GM12878 (cell line): Measurements from ENCODE around the gene FICD. TPM values are rescaled to one million over a fixed set of nuclear protein-coding genes. Genes with fewer than 3 reads are reported as not detected.

Source experiments
- ATAC-seq: fragments of 200-7000 bp; cut with Tn5 transposase; 3 replicates; pipeline ENCODE4 v1.9.1; 2020; ENCODE audit warnings: mild to moderate bottlenecking, moderate library complexity
- BruUV-seq: library from RNA; stranded (reverse); fragments of 400-500 nt; replicated peaks from 2 replicates; lab custom pipeline; 2021; lab: Mats Ljungman, UMichigan
- CTCF ChIA-PET: fragments of 300-600 bp; sonication (Branson Sonifier 250); formaldehyde crosslinking; extraction: SDS; loops from one replicate; lab custom pipeline; 2021; ENCODE audit warnings: inconsistent platforms; lab: Yijun Ruan, JAX
- POLR2A ChIA-PET: fragments of 350-600 bp; formaldehyde crosslinking; extraction: SDS; loops from one replicate; lab custom pipeline; 2021; ENCODE audit warnings: inconsistent platforms; lab: Charles Lee
- RAD21 ChIA-PET: fragments of 300-600 bp; sonication (Branson Sonifier 250); formaldehyde crosslinking; loops from one replicate; lab custom pipeline; 2023; ENCODE audit warnings: antibody characterized with exemption; ENCODE audit not compliant: unreplicated experiment; lab: Charles Lee
- SMC1A ChIA-PET: fragments of 300-600 bp; sonication (Branson Sonifier 250); formaldehyde crosslinking; loops from one replicate; lab custom pipeline; 2023; ENCODE audit not compliant: unreplicated experiment, uncharacterized antibody; lab: Charles Lee
- DNase-seq: peaks from one replicate; pipeline ENCODE4 v3.0.0-alpha.2; 2011; ENCODE audit warnings: low read depth, low spot score
- FAIRE-seq: peaks from 3 replicates; lab custom pipeline; 2011; peaks lifted over from hg19 to GRCh38; lab: Jason Lieb, UNC
- H2AFZ ChIP-seq: 2 replicates; pipeline ENCODE4 v1.6.0; 2011; ENCODE audit warnings: low read depth, low read length, control low read depth; ENCODE audit not compliant: control insufficient read depth
- H3K27ac ChIP-seq: 2 replicates; pipeline ENCODE4 v1.5.1; 2011; ENCODE audit warnings: control low read depth; ENCODE audit not compliant: control insufficient read depth, insufficient read depth
- H3K27me3 ChIP-seq, 2 experiments: replicated peaks in 1 of 2; 2 replicates each; pipeline versions ENCODE4 v1.6.0 to v1.6.1; 2011; ENCODE audit warnings: low read length in 1 of 2; ENCODE audit not compliant: control insufficient read depth in 2 of 2, insufficient read depth in 2 of 2
- H3K36me3 ChIP-seq, 2 experiments: 2 replicates each; pipeline ENCODE4 v1.5.1; 2011; ENCODE audit warnings: low read length in 1 of 2; ENCODE audit not compliant: control insufficient read depth in 2 of 2, insufficient read depth in 2 of 2
- H3K4me1 ChIP-seq: 2 replicates; pipeline ENCODE4 v1.6.1; 2011; ENCODE audit warnings: mild to moderate bottlenecking, low read length, moderate library complexity, mixed read lengths; ENCODE audit not compliant: control insufficient read depth, insufficient read depth
- H3K4me2 ChIP-seq: 2 replicates; pipeline ENCODE4 v1.6.0; 2011; ENCODE audit warnings: control low read depth; ENCODE audit not compliant: control insufficient read depth, insufficient read depth
- H3K4me3 ChIP-seq: fragments of 200-600 bp; sonication (generic); 2 replicates; pipeline ENCODE4 v1.5.1; 2016
- H3K79me2 ChIP-seq: 2 replicates; pipeline ENCODE4 v1.6.0; 2011; ENCODE audit warnings: low read length; ENCODE audit not compliant: control insufficient read depth, insufficient read depth
- H3K9ac ChIP-seq: 2 replicates; pipeline ENCODE4 v1.8.0; 2011; ENCODE audit warnings: low read length, control low read depth, mixed read lengths; ENCODE audit not compliant: control insufficient read depth, insufficient read depth
- H3K9me3 ChIP-seq: replicated peaks from 3 replicates; pipeline ENCODE4 v1.5.1; 2011; ENCODE audit warnings: mild to moderate bottlenecking, low read length; ENCODE audit not compliant: control insufficient read depth, insufficient read depth
- H4K20me1 ChIP-seq: 2 replicates; pipeline ENCODE4 v1.6.0; 2011; ENCODE audit not compliant: control insufficient read depth, insufficient read depth
- EED ChIP-seq: sonication (generic); IDR thresholded peaks from 2 replicates; pipeline ENCODE4 v1.6.1; 2016; ENCODE audit warnings: antibody characterized with exemption, low read depth
- IRF4 ChIP-seq: IDR thresholded peaks from 2 replicates; pipeline ENCODE4 v1.6.1; 2011; ENCODE audit warnings: low read depth, low read length
- MEF2B ChIP-seq: fragments of 450-650 bp; IDR thresholded peaks from 2 replicates; pipeline ENCODE4 v1.6.1; 2018; ENCODE audit warnings: mild to moderate bottlenecking, moderate library complexity; ENCODE audit not compliant: partially characterized antibody, poor library complexity, severe bottlenecking
- MLLT1 ChIP-seq: fragments of 450-650 bp; IDR thresholded peaks from 2 replicates; pipeline ENCODE4 v1.6.1; 2016; ENCODE audit warnings: mild to moderate bottlenecking
- MTA2 ChIP-seq: fragments of 450-650 bp; IDR thresholded peaks from 2 replicates; pipeline ENCODE4 v1.6.1; 2016; ENCODE audit warnings: low read depth, mild to moderate bottlenecking, moderate library complexity
- MXI1 ChIP-seq: fragments of 150-350 bp; IDR thresholded peaks from 2 replicates; pipeline ENCODE4 v1.6.1; 2011; ENCODE audit warnings: low read depth, mild to moderate bottlenecking, inconsistent platforms, low read length, improper control_type of control experiment
- NBN ChIP-seq: fragments of 450-650 bp; IDR thresholded peaks from 2 replicates; pipeline ENCODE4 v1.6.1; 2016
- NFXL1 ChIP-seq: fragments of 450-650 bp; IDR thresholded peaks from 2 replicates; pipeline ENCODE4 v1.6.1; 2017; ENCODE audit warnings: antibody characterized with exemption, mild to moderate bottlenecking, borderline replicate concordance
- NKRF ChIP-seq: fragments of 450-650 bp; conservative IDR thresholded peaks from 2 replicates; pipeline ENCODE4 v1.6.1; 2017; ENCODE audit warnings: mild to moderate bottlenecking, moderate library complexity
- PAX8 ChIP-seq: fragments of 450-650 bp; IDR thresholded peaks from 2 replicates; pipeline ENCODE4 v1.6.1; 2017; ENCODE audit warnings: mild to moderate bottlenecking, moderate library complexity
- POU2F2 ChIP-seq: IDR thresholded peaks from 3 replicates; pipeline ENCODE4 v1.6.1; 2011; ENCODE audit warnings: low read depth, mild to moderate bottlenecking, low read length, borderline replicate concordance
- RFX5 ChIP-seq: IDR thresholded peaks from 2 replicates; pipeline ENCODE4 v1.6.1; 2011; ENCODE audit warnings: low read depth, low read length, improper control_type of control experiment
- SMARCA5 ChIP-seq: fragments of 450-650 bp; IDR thresholded peaks from 2 replicates; pipeline ENCODE4 v1.6.1; 2017; ENCODE audit warnings: mild to moderate bottlenecking
- STAT3 ChIP-seq: IDR thresholded peaks from 2 replicates; pipeline ENCODE4 v1.6.1; 2011; ENCODE audit warnings: low read depth, low read length, improper control_type of control experiment
- ZNF207 ChIP-seq: fragments of 450-650 bp; IDR thresholded peaks from 2 replicates; pipeline ENCODE4 v1.6.1; 2014; ENCODE audit warnings: antibody characterized with exemption, mild to moderate bottlenecking, borderline replicate concordance
- whole genome bisulfite sequencing: methylation state at CpG from one replicate; pipeline ENCODE4 v1.1.6; 2016; ENCODE audit warnings: low lambda C conversion rate; ENCODE audit not compliant: insufficient replicate concordance, insufficient coverage; ENCODE audit errors: missing lambda C conversion rate; 5-methylcytosine and 5-hydroxymethylcytosine counted together
- in situ Hi-C: fragments of 300-500 bp; cut with MboI; formaldehyde crosslinking; loops from 9 replicates; pipeline ENCODE4 v1.14.3; 2018; ENCODE audit warnings: mixed read lengths
- intact Hi-C: fragments of 100-400 bp; cut with micrococcal nuclease; formaldehyde crosslinking; loops from one replicate; pipeline ENCODE4 v1.14.2; 2022; ENCODE audit not compliant: unreplicated experiment
- polyA plus RNA-seq, 11 experiments: library from polyadenylated mRNA; depleted of rRNA in 4 of 11; unstranded in 6 of 11; stranded (reverse) in 5 of 11; fragments of >200 nt; fragmentation: Nextera tagmentation in 4 of 11; fragmentation: Illumina TruSeq in 1 of 11; extraction: Ambion mirVana in 4 of 11; extraction: Trizol in 1 of 11; gene quantifications; 1 replicate in 1 of 11; 2 replicates in 10 of 11; pipeline versions ENCODE4 v1.2.1 to v1.2.3, GENCODE V29; 2011 to 2016; ENCODE audit warnings: inconsistent platforms in 2 of 11, missing spikeins in 2 of 11, low read depth in 1 of 11
- total RNA-seq, 4 experiments: library from RNA; depleted of rRNA in 3 of 4; stranded (reverse); fragments of >200 nt in 3 of 4; fragmentation: Illumina TruSeq in 1 of 4; extraction: Trizol in 1 of 4; gene quantifications; 2 replicates each; pipeline versions ENCODE4 v1.2.1 to v1.2.3, GENCODE V29; 2013 to 2021
- TF ChIP-seq, protein P1 (sequence below): fragments of 450-650 bp; IDR thresholded peaks from 2 replicates; pipeline ENCODE4 v1.6.1; 2014; ENCODE audit warnings: mild to moderate bottlenecking
- TF ChIP-seq, protein P2 (sequence below): fragments of 450-650 bp; IDR thresholded peaks from 2 replicates; pipeline ENCODE4 v1.6.1; 2017; ENCODE audit warnings: mild to moderate bottlenecking

The FICD gene
- total and polyA plus RNA-seq, 10 of the 15 experiments (the other 5 are each of a cell fraction or from before 2014, with no cell fraction given), result 1.1 to 9.4 (median 4.3) TPM

DNA sequence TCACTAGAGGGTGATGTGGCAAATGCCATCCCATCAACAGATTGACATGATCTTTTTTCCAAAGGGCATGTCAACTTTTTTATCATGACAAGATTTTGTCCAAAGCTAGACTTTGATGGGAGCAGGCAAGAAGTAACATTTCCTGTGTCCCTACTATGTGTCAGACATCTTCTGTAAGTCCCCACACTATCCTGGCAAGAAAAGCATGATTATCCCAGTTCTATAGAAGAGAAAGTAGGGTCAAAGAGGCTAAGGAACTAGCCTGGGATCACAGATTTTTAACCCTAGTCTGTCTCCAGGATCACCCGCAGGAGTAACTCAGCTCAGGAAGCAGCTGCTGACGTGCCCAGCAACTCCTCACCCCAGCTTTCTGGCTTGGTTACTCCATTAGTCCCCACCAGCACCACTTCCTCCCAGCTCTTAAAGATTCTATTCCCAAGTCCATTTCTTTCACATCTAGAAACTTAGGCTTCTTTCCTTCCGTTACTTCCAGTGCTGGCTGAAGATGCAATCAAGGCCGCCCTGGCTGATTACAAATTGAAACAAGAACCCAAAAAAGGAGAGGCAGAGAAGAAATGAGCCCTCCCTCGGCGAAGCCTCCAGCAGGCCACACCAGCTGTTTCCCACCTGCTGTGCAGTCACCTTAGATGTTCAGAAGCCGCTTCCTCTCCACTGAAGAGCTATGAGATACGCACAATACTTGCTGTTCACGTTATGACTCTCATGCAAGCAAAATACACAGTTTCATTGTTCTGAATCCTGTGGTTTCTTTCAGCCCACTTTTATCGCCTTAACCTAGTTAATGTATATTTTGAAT is 53.5 kb downstream of the FICD start:
- peak; percentile 93 for FAIRE-seq
- SMC1A ChIA-PET, result interaction anchor here (0.6 to 26.5 kb wide), 21 partner anchors 7 to 384 kb away, joined by 3 to 718 read pairs (median 4); partner anchors contain the start of gene SELPLG
- H3K9ac ChIP-seq, result peak overlapping the region; percentile 90
- 2% methylated on average over 10 of the region's 10 CpGs for WGBS
- H3K4me2 ChIP-seq, result peak overlapping the region; percentile 79
- peaks cover 31% of the 10 kb centered on the region for H3K79me2 ChIP-seq
- H3K36me3 ChIP-seq, result peaks cover 6 to 24% of the 10 kb centered on the region in 2 experiments
- H2AFZ ChIP-seq, result no peak overlapping the region
- ATAC-seq, result peak; percentile 67
- H3K27me3 ChIP-seq, result no peaks in the 10 kb centered on the region
- POLR2A ChIA-PET, result interaction anchor here (0.6 to 14.2 kb wide), 15 partner anchors 9 to 282 kb away, joined by 3 to 211 read pairs (median 4); partner anchors contain the start of gene SELPLG
- no peaks in the 10 kb centered on the region for H3K9me3 ChIP-seq
- H3K4me3 ChIP-seq, result peak overlapping the region; percentile 36
- BruUV-seq, result no TSS peak
- H3K4me1 ChIP-seq, result peaks cover 89% of the 10 kb centered on the region
- DNase-seq, result peak; percentile 99
- RAD21 ChIA-PET, result interaction anchor here (0.7 to 23.0 kb wide), 18 partner anchors 9 to 382 kb away, joined by 3 to 633 read pairs (median 8); partner anchors contain the start of genes FICD and SELPLG
- H4K20me1 ChIP-seq, result no peaks in the 10 kb centered on the region
- peak overlapping the region; percentile 100 for H3K27ac ChIP-seq
- in situ Hi-C loops (loop anchor here (5.0 kb wide), 4 partner anchors 49 to 524 kb away; partner anchors contain the start of gene ALKBH2), intact Hi-C loops (loop anchor here (1.0 kb wide), 2 partner anchors 49 to 67 kb away; no protein-coding TSS in a partner anchor)
- CTCF ChIA-PET, result interaction anchor here (1.0 to 21.5 kb wide), 15 partner anchors 9 to 527 kb away, joined by 3 to 866 read pairs (median 4); partner anchors contain the start of gene SELPLG
- TF ChIP-seq PAX8, result no peak
- peak; percentile 95 for TF ChIP-seq EED
- TF ChIP-seq MXI1, result peak; percentile 85
- TF ChIP-seq NKRF, result peak; percentile 69; the same call in 1 of the 2 replicates
- TF ChIP-seq MLLT1, result peak; percentile 86
- peak; percentile 92 for TF ChIP-seq POU2F2
- no peak for TF ChIP-seq NFXL1
- no peak for TF ChIP-seq RFX5
- TF ChIP-seq MTA2, result peak; percentile 99
- TF ChIP-seq, protein P1, sequence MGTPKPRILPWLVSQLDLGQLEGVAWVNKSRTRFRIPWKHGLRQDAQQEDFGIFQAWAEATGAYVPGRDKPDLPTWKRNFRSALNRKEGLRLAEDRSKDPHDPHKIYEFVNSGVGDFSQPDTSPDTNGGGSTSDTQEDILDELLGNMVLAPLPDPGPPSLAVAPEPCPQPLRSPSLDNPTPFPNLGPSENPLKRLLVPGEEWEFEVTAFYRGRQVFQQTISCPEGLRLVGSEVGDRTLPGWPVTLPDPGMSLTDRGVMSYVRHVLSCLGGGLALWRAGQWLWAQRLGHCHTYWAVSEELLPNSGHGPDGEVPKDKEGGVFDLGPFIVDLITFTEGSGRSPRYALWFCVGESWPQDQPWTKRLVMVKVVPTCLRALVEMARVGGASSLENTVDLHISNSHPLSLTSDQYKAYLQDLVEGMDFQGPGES, result no peak
- peak; percentile 91 for TF ChIP-seq MEF2B
- TF ChIP-seq, protein P2, sequence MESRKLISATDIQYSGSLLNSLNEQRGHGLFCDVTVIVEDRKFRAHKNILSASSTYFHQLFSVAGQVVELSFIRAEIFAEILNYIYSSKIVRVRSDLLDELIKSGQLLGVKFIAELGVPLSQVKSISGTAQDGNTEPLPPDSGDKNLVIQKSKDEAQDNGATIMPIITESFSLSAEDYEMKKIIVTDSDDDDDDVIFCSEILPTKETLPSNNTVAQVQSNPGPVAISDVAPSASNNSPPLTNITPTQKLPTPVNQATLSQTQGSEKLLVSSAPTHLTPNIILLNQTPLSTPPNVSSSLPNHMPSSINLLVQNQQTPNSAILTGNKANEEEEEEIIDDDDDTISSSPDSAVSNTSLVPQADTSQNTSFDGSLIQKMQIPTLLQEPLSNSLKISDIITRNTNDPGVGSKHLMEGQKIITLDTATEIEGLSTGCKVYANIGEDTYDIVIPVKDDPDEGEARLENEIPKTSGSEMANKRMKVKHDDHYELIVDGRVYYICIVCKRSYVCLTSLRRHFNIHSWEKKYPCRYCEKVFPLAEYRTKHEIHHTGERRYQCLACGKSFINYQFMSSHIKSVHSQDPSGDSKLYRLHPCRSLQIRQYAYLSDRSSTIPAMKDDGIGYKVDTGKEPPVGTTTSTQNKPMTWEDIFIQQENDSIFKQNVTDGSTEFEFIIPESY, result no peak
- peak; percentile 98 for TF ChIP-seq NBN
- TF ChIP-seq ZNF207, result no peak
- peak; percentile 100 for TF ChIP-seq IRF4
- peak; percentile 95 for TF ChIP-seq STAT3
- peak; percentile 94 for TF ChIP-seq SMARCA5
